Activated CD4-positive, alpha-beta T cell treated with anti-CD3 and anti-CD28 coated beads for 24 hours (primary cell): ENCODE measurements around the gene C1orf167.

ENCODE experiments used
- DNase-seq, 2 donors: peaks; one replicate each; pipeline ENCODE4 v3.0.0-alpha.2; 2020; ENCODE audit warnings: low read depth in 2 of 2

Gene C1orf167

DNA sequence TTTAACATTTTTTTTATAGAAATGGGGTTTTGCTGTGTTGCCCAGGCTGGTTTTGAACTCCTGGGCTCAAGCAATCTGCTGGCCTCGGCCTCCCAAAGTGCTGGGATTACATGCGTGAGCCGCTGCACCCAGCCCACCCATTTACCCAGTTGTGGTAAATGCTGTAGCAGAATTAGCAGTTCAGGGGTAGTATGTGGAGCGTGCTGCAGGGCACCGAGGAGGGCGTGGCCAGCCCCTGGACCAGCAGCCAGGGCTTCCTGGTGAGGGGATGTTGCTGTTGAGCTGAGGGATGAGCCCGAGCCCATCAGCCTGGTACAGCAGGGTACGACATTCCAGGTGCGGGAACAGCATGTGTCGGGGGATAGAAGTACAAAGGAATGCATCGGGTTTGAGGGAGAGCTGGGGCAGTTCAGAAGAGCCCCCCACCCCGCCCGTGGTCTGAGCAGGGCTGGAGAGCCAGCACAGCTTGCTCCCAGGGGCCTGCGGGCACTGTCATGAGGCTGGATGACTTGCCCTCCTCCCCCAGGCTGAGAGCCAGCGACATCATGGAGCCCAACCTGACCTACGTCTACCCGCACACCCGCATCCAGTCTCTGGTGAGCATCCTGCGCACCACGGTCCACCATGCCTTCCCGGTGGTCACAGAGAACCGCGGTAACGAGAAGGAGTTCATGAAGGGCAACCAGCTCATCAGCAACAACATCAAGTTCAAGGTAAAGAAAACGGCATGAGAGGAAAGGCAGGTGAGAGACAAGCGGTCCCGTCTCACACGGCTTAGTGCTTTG, 73.6 kb downstream of the C1orf167 start:
- no peak for DNase-seq

DNA sequence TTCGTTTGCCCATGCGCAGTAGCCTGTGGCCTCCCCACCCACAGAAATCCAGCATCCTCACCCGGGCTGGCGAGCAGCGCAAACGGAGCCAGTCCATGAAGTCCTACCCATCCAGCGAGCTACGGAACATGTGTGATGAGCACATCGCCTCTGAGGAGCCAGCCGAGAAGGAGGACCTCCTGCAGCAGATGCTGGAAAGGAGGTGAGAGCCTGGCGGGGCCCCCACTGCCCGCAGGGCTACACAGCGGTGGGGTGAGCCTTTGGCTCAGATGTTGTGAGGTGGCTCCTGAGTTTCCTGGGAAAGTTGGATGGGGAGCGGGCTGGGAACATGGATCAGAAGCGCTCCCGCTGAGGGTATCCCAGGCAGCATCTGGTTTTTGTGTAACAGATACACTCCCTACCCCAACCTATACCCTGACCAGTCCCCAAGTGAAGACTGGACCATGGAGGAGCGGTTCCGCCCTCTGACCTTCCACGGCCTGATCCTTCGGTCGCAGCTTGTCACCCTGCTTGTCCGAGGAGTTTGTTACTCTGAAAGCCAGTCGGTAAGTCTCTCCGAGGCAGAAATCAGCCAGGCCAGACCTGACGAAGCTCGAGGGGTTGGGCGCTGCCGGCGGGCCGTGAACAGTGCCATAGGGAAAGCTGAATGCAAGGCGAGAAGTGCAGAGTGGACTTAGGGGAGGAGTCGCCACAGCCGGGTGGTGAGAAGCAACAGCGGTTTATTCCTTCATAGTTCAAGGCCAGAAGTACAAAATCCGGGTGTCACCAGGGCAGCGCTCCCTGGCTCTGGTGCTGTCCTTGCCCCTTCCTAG, 75.2 kb downstream of the C1orf167 start:
- DNase-seq = no peak

DNA sequence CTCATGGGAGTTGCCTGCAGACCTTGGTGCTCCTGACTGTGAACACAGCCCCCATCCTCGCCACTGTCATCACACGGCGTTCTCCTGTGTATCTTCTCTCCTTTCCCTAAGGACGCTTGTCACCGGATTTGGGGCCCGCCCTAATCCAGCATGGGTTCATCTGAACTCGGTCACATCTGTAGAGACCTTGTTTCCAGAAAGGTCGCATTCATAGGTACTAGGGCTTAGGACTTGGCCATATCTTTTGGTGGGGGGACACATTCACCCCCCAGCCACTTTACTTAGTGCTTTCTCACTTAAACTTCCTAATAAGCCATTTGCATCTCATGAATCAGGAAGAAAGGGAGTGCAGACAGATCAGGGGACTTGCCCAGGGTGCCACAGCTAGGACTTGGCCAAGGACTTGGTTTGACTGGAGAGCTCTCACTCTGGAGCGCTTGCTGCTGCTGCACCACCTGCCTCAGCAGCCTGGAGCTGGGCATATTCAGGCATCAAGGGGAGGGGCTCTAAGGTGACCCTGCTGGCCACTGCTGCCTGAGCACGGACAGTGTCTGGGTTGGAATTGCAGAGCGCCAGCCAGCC, 75.9 kb downstream of the C1orf167 start:
- DNase-seq = no peak

DNA sequence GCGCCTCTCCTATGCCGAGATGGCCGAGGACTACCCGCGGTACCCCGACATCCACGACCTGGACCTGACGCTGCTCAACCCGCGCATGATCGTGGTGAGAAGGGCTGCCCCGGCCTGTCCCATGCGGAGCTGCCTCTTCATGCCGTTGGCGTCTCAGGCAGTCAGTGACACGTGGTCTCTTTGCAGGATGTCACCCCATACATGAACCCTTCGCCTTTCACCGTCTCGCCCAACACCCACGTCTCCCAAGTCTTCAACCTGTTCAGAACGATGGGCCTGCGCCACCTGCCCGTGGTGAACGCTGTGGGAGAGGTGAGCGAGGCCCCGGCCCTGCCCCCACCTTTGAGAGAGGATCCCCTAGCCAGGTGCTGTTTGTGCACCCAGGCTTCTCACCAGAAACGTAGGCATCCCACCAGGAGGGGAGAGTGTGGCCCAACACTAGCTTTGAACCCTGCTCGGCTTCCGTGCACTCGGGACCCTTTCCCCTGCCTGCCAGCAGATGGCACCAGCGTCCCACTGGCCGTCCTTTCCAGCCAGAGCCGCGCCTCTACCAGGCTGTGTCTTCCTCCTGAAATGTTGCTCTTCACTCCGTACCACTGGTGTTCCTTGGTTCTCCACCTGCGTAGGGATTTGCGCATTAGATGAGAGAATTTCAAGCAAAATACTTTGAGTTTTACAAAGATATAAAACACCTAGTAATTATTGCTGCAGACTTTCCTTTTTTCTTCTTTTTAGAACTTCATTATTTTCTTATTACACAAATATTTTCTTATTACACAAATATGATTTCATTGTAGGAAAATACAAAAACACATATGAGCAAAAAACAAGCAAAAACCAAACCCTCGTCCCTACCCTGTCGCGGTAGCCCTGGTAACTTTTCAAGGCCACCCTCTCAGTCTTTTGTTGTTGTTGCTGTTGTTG, 76.6 kb downstream of the C1orf167 start:
- peak; percentile 59 to 62 for DNase-seq
